Upper lobe of left lung (tissue), 4 donors: ENCODE results near the gene BGLAP.

Source experiments
- EP300 ChIP-seq, 4 donors: sonication (generic); formaldehyde crosslinking; IDR thresholded peaks; one replicate each; pipeline ENCODE4 v1.5.1; 2017; ENCODE audit warnings: antibody characterized with exemption in 4 of 4, control low read depth in 2 of 4
- POLR2AphosphoS5 ChIP-seq, 2 donors: sonication (generic); formaldehyde crosslinking; IDR thresholded peaks; one replicate each; pipeline ENCODE4 v1.5.1; 2017; ENCODE audit warnings: antibody characterized with exemption in 2 of 2

DNA sequence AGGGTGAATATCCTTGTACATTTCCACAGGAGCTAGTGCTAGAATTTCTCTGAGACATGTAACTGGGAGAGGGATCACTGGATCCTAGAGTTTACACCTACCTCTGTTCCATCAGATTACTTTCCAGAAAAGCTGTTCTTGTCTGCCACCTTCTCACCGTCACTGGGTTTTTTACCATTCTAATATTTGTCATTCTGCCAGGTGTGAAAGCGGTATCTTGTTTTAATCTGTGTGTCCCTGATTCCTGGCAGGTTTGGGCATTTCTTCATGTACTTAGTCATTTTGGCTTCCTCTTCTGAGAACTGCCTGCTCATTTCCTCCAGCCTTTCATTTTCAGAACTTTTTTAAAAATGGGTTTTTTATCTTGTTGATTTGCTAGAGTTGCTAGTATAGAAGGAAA, 24.1 kb upstream of the BGLAP start:
- TF ChIP-seq EP300 (IDR thresholded peaks at IDR 0.05) (no peak), POLR2AphosphoS5 (IDR thresholded peaks at IDR 0.05) (no peak)
